Endodermal cell (in vitro differentiated cells): Measurements from ENCODE around the gene BLNK. TPM values are rescaled to one million over a fixed set of nuclear protein-coding genes. Genes with fewer than 3 reads are reported as not detected.

Source experiments
- DNase-seq: peaks from one replicate; pipeline ENCODE4 v3.0.0-alpha.2; 2017
- H3K27ac ChIP-seq: 2 replicates; pipeline ENCODE4 v1.5.1; 2013; ENCODE audit warnings: mild to moderate bottlenecking, low read depth, low read length, moderate library complexity
- H3K27me3 ChIP-seq: 2 replicates; pipeline ENCODE4 v1.6.1; 2013; ENCODE audit warnings: mild to moderate bottlenecking, low read length, moderate library complexity; ENCODE audit not compliant: insufficient read depth, control insufficient read depth, poor library complexity, severe bottlenecking
- H3K36me3 ChIP-seq: 2 replicates; pipeline ENCODE4 v1.7.0; 2013; ENCODE audit warnings: mild to moderate bottlenecking, low read length, moderate library complexity; ENCODE audit not compliant: control insufficient read depth, insufficient read depth
- H3K4me1 ChIP-seq: one replicate; pipeline ENCODE4 v1.7.0; 2013; ENCODE audit warnings: low read length; ENCODE audit not compliant: control insufficient read depth, insufficient read depth
- H3K4me3 ChIP-seq: 2 replicates; pipeline ENCODE4 v1.5.1; 2013; ENCODE audit warnings: mild to moderate bottlenecking, low read length, moderate library complexity
- H3K9ac ChIP-seq: 2 replicates; pipeline ENCODE4 v1.6.1; 2013; ENCODE audit warnings: mild to moderate bottlenecking, low read length, moderate library complexity; ENCODE audit not compliant: poor library complexity, severe bottlenecking; ENCODE audit errors: extremely low read depth
- H3K9me3 ChIP-seq: 2 replicates; pipeline ENCODE4 v1.6.1; 2013; ENCODE audit warnings: mild to moderate bottlenecking, low read length, moderate library complexity; ENCODE audit not compliant: control insufficient read depth
- H3K27ac Mint-ChIP-seq: 2 replicates; pipeline ENCODE4 v1.8.0; 2020; ENCODE audit warnings: mixed read lengths
- H3K27me3 Mint-ChIP-seq: 2 replicates; pipeline ENCODE4 v1.8.0; 2021; ENCODE audit warnings: mild to moderate bottlenecking, mixed read lengths; ENCODE audit not compliant: insufficient read depth
- H3K36me3 Mint-ChIP-seq: 2 replicates; pipeline ENCODE4 v1.8.0; 2020; ENCODE audit warnings: low read depth, mixed read lengths
- H3K4me1 Mint-ChIP-seq: 2 replicates; pipeline ENCODE4 v1.8.0; 2020; ENCODE audit warnings: mixed read lengths
- H3K4me3 Mint-ChIP-seq: 2 replicates; pipeline ENCODE4 v1.8.0; 2020; ENCODE audit warnings: mild to moderate bottlenecking, moderate library complexity, mixed read lengths
- H3K9me3 Mint-ChIP-seq: 2 replicates; pipeline ENCODE4 v1.8.0; 2020; ENCODE audit warnings: mild to moderate bottlenecking, mixed read lengths
- WGBS, 2 experiments: methylation state at CpG; one replicate each; pipeline versions ENCODE4 v1.1.5 to v1.1.7; 2013; ENCODE audit warnings: missing lambda C conversion rate in 2 of 2, mixed read lengths in 1 of 2; ENCODE audit not compliant: insufficient coverage in 1 of 2, insufficient read length in 1 of 2; 5-methylcytosine and 5-hydroxymethylcytosine counted together
- total RNA-seq, 2 donors: library from RNA; stranded (reverse); fragmentation: NEBNext Ultra II Directional in 1 of 2; extraction: Animal tissue kit (Norgen Biotek cat#: 25700) in 1 of 2; gene quantifications; 2 replicates in 1 of 2; 3 replicates in 1 of 2; pipeline ENCODE4 v1.2.1, GENCODE V29; 2021
- TF ChIP-seq, protein P1 (sequence below): fragments of 200-600 bp; sonication (generic); conservative IDR thresholded peaks from 2 replicates; pipeline ENCODE4 v1.5.0; 2021; ENCODE audit warnings: antibody characterized with exemption, mild to moderate bottlenecking

The BLNK gene
- total RNA-seq, 2 donors from 2014 or later, result not detected

- H3K36me3 Mint-ChIP-seq, result no peaks in the 10 kb centered on the region
- peaks cover 10% of the 10 kb centered on the region for H3K4me1 Mint-ChIP-seq
- Histone ChIP-seq H3K36me3 (no peaks in the 10 kb centered on the region), H3K4me3 (no peak overlapping the region), H3K9me3 (no peaks in the 10 kb centered on the region), H3K4me1 (no peaks in the 10 kb centered on the region), H3K9ac (no peak overlapping the region), H3K27ac (no peak overlapping the region), H3K27me3 (no peaks in the 10 kb centered on the region)
- TF ChIP-seq, protein P1, sequence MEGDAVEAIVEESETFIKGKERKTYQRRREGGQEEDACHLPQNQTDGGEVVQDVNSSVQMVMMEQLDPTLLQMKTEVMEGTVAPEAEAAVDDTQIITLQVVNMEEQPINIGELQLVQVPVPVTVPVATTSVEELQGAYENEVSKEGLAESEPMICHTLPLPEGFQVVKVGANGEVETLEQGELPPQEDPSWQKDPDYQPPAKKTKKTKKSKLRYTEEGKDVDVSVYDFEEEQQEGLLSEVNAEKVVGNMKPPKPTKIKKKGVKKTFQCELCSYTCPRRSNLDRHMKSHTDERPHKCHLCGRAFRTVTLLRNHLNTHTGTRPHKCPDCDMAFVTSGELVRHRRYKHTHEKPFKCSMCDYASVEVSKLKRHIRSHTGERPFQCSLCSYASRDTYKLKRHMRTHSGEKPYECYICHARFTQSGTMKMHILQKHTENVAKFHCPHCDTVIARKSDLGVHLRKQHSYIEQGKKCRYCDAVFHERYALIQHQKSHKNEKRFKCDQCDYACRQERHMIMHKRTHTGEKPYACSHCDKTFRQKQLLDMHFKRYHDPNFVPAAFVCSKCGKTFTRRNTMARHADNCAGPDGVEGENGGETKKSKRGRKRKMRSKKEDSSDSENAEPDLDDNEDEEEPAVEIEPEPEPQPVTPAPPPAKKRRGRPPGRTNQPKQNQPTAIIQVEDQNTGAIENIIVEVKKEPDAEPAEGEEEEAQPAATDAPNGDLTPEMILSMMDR, result no peak
- no peak overlapping the region for H3K27ac Mint-ChIP-seq
- no peak for DNase-seq
- 94 to 100% methylated on average over 3 of the region's 5 CpGs for WGBS, 2 experiments
- H3K27me3 Mint-ChIP-seq, result no peaks in the 10 kb centered on the region
- no peak overlapping the region for H3K4me3 Mint-ChIP-seq
- H3K9me3 Mint-ChIP-seq, result no peaks in the 10 kb centered on the region
These were observed 54.6 kb downstream of the BLNK start for GRCh38 chr10:96216775-96217174.

DNA sequence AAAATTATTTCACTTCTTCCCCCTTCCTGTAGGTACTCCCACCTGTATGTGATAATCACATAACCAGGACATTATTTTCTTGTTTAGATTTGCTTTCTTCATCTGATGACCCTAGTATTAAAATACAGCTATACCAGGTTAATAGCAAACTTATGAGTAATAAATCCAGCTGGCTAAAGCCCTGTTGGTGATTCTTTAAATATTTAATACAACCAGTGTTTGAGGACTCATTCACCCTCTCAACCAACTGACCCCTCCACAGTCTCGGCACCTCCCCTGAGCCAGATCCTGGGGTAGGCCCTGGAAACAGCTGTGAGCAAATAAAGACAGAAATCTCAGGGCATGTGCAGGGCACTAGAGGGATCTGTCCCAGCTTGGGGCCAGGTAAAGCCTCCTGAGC lies 58.5 kb downstream of the BLNK start:
- Histone ChIP-seq H3K27ac (no peak overlapping the region), H3K27me3 (no peaks in the 10 kb centered on the region), H3K4me3 (no peak overlapping the region), H3K4me1 (no peaks in the 10 kb centered on the region), H3K36me3 (no peaks in the 10 kb centered on the region), H3K9ac (no peak overlapping the region), H3K9me3 (no peaks in the 10 kb centered on the region)
- Mint-ChIP-seq H3K9me3 (no peaks in the 10 kb centered on the region), H3K4me3 (no peak overlapping the region), H3K4me1 (no peaks in the 10 kb centered on the region), H3K27me3 (no peaks in the 10 kb centered on the region), H3K27ac (no peak overlapping the region), H3K36me3 (no peaks in the 10 kb centered on the region)
- no peak for DNase-seq
- TF ChIP-seq, protein P1, result no peak
- WGBS, 2 experiments, result 100% methylated on average over 1 of the region's 1 CpG; no CpG with 5 or more reads in 1 of the 2 experiments

DNA sequence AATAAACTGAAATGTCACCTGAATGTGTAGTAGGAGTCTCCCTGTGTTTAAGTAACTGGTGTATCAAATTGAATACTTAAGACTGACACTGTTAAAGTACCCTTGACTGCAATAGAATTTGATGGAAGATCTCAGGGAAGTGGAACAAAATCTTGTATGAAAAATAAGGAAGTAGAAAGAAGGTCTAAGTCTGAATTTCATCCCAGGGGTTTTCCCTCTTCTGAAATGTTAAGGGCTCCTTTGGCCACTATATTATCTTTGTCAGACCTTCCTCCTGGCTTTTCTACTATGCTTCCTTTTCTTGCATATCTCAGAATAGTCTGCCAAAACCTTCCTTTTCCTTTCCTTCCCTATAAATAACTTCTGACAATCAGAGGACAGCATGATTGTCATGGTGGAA lies 59.6 kb downstream of the BLNK start:
- DNase-seq, result no peak
- Mint-ChIP-seq H3K36me3 (no peaks in the 10 kb centered on the region), H3K27me3 (no peaks in the 10 kb centered on the region), H3K9me3 (no peaks in the 10 kb centered on the region), H3K27ac (no peak overlapping the region), H3K4me1 (no peaks in the 10 kb centered on the region), H3K4me3 (no peak overlapping the region)
- H3K36me3 ChIP-seq, result no peaks in the 10 kb centered on the region
- H3K4me3 ChIP-seq, result no peak overlapping the region
- no peaks in the 10 kb centered on the region for H3K27me3 ChIP-seq
- no peaks in the 10 kb centered on the region for H3K9me3 ChIP-seq
- H3K9ac ChIP-seq, result no peak overlapping the region
- H3K27ac ChIP-seq, result no peak overlapping the region
- TF ChIP-seq, protein P1, result no peak
- H3K4me1 ChIP-seq, result no peaks in the 10 kb centered on the region
